ENCODE results near the gene RLBP1.

RLBP1 gene

DNA sequence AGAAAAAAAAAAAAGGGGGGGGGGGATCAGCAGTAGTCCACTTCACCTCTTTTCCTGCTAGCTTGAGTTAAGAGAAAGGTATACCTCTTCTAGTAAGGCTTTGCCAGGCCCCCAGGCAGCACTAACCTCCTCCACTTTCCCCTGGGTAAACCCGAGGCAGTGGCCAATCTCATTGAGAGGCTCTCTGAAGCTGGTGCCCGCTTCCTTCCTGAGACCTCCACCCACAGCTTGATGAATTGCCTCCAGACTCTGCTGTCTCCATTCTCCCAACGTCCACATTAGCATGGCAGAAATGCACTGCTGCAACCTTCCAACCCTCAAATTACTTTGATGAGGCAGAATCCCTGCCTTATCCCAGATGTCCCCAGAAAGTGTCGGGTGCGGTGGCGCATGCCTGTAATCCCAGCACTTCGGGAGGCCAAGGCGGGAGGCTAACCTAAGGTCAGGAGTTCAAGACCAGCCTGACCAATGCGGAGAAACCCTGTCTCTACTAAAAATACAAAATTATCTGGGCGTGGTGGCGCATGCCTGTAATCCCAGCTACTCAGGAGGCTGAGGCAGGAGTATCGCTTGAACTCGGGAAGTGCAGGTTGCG is 15.3 kb downstream of the RLBP1 start:
- DNase-seq: no peak

GRCh38 chr15:89203705-89204273 is 17.6 kb downstream of the RLBP1 start:
- no peak for DNase-seq

GRCh38 chr15:89201465-89202005 is 19.8 kb downstream of the RLBP1 start:
- DNase-seq: no peak

- DNase-seq: no peak
Observed at GRCh38 chr15:89200182-89200581, 21.2 kb downstream of the RLBP1 start.

DNA sequence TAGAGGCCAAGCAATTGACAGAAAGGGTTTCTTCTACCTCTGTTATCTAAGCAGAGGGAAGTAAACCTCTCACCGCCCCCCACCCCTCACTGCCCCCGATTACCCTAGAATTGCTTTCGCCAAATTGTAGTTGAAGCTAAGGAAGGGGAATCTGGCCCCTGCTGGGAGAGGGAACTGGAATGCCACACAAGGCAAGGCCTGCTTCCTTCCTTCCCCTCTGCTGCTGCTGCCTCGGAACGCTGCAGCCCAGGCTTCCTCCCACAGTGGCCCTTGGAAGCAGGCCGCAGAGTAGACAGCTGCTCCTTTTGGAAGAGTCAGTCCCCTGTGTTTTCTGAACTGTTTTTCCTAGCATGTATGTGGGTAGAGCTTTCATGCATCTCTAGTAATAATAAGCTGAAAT is 21.6 kb downstream of the RLBP1 start:
- no peak for DNase-seq

GRCh38 chr15:89198934-89199333 is 22.4 kb downstream of the RLBP1 start:
- DNase-seq: no peak

DNA sequence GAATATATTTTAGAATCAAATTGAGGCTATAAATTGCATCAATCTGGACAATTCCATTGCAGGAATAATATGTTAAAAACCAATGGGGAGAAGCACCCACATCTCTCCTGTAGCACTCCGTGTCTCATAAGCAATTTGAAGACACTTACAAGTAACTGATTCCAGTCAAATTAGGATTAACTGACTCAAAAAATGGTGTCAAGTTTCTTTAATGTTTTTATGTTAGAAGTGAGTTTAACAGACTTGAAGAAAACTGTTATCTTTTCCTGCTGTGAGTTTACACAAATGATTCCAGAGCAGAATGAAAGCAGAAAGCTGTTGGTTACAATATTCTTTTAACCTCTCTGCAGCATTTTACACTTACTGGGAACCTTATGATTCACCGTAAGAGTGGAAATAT is 23.2 kb downstream of the RLBP1 start:
- DNase-seq: no peak

GRCh38 chr15:89197503-89197971 is 23.8 kb downstream of the RLBP1 start:
- peak; percentile 66 for DNase-seq

DNA sequence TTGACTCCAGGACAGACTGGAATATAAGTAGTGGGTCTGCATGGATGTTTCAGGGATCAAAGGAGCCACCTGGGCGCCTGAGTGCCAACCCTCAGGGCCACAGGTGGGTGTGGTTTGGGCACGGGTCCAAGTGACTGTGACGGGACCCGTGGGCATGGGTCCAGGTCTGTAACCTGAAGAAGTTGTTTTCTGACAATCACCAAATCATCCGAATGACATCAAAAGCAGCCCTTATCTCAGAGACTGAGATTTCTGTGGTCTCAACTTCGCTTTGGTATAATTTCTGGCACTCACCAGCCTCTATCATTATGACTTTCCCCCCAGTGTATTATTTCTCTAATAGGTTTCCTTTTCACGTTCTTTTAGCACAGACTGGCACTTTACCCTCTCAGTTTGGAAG is 24.4 kb downstream of the RLBP1 start:
- DNase-seq: peak; percentile 86

DNA sequence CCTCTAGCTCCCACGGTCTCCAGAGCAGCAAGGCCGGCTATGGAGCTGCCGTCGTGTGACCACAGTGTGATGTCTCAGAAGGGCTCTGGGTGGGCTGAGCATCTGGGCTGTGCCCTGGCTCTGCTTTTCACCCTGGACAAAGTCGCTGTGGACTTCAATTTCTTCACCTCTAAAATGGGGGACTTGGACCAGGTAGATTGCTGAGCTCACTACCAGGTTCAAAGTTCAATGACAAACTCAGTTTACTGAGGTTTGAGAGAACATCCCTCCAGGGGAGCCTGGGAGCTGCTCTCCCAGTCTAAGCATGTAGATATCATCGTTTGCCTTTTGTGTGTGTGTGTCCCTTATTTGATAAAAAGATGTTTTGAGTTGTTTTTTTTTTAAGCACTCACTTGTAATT is 25.1 kb downstream of the RLBP1 start:
- no peak for DNase-seq

- no peak for DNase-seq
Observed at GRCh38 chr15:89195836-89196235, 25.5 kb downstream of the RLBP1 start.

DNA sequence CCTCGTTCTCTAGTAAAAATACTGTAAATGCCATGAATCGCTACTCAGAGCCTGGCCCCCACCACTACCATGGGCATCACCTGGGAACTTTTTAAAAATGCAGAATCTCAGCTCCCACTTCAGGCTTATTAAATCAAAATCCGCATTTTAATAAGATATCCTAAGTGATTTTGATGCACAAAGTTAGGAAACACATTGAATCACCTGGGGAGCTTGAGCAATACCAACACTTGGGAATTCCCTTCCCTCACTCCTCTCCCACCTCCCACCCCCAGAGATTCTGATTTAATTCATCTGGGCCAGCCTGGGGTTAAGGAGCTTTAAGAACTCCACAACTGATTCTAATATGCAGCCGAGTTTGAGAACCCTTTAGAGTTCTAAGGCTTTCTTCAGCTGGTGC is 26.8 kb downstream of the RLBP1 start:
- DNase-seq: no peak

GRCh38 chr15:89192766-89193165 is 28.6 kb downstream of the RLBP1 start:
- no peak for DNase-seq

DNA sequence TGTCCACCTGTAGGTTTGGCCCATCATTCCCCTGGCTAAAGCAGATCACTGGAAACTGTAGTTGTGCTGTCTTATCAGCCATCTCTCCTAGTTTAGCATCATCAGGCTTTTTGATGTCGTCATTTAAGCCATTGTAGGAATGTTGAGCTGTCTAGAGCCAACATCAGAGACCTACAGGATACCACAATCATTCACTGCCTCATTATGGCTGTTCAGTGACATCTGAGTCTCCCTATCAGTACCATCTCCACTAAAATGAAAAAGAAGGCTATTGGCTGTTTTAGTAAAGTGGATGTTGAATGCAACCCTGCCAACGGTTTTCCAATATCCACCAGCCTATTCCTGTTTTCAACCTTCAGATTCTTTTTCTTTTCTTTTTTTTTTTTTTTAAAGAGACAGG is 29.2 kb downstream of the RLBP1 start:
- no peak for DNase-seq

DNA sequence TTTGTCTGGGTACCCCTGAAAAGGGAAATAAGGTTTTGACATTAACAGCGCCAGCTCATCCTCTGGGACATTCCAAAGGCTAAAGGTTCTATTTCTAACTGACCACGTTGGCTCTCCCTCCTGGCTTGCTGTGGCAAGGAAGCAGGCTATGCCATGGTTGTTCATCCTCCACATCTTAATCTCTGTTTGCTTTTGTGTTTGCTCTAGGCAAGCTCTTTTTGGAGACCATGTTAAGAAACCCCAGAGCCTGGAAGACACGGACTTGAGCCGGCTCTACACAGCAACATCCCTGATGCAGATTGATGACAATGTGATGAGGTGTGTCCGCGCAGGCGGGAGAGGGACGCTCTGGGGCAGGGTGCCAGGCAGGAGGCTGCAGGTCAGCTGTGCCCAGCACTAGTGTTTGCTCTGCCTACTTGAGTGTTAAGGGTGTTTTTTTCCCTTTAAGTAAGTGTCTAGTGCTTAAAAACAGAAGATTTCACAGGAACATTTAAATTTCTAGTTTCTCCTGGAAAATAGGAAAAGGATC is 33.3 kb downstream of the RLBP1 start:
- no peak for DNase-seq

- DNase-seq: no peak
Observed at GRCh38 chr15:89187301-89187985, 33.9 kb downstream of the RLBP1 start.

GRCh38 chr15:89186803-89187202 is 34.6 kb downstream of the RLBP1 start:
- no peak for DNase-seq

- DNase-seq: no peak
Observed at GRCh38 chr15:89184886-89185526, 36.4 kb downstream of the RLBP1 start.

- no peak for DNase-seq
Observed at GRCh38 chr15:89184357-89184756, 37.0 kb downstream of the RLBP1 start.

DNA sequence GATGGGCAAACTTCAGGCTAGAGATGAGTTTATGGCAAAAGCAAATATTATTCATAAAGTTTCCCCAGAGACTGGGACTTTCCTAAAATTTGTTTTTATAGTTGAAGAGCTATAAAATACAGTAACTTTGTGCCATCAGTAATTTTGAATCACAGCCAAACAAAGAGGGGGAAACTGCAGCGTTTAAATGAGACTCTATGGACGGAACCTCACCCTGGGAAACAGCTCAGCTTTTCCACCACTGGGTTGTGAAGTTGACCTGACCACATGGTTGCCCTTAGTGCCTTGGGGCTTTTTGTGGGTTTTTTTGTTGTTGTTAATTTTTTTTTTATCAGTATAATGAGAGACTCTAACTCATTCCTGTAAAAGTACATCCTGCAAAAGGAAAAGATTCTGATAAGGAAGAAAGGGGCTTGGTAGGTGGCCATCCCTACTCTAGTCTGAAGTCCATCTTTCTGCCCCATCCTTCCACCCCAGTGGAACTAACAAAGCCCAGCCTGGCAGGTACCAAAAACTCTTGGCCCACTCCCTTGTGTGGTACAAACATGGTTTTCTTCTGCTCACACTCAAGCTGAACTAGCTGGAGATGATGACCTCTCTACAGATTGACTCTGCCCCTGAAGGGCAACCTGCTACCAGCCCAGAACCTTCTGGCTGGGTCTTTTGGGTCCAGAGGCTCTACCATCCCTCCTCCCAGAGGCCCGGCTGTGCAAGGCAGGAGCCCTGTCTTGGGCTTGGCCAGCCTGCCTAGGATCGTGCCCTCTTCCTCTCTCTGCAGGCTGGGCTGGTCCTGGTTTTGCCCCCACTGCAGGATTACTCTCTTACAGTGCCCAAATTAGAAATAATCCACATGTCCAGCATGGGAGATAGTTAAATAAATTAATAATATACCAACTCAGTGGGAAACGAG is 41.2 kb downstream of the RLBP1 start:
- no peak for DNase-seq

GRCh38 chr15:89178307-89178977 is 42.9 kb downstream of the RLBP1 start:
- DNase-seq: no peak
